Omental fat pad (tissue), 4 donors: ENCODE data around the gene DNHD1. TPM values are rescaled to one million over a fixed set of nuclear protein-coding genes. Genes with fewer than 3 reads are reported as not detected.
"Not testable (repeated sequence)": the region's sequence is repeated elsewhere in the genome, so short reads cannot be mapped to it uniquely, and the experiment has no call there.

ENCODE experiments used
- ATAC-seq: fragments of 150-250 bp; one replicate; pipeline ENCODE4 v1.9.1; 2016; ENCODE audit warnings: mild to moderate bottlenecking, moderate library complexity; ENCODE audit not compliant: low FRiP score
- DNase-seq: peaks from one replicate; pipeline ENCODE4 v3.0.0-alpha.2; 2019; ENCODE audit warnings: low spot score
- total RNA-seq, 4 donors: library from RNA; depleted of rRNA; stranded (reverse); fragments of >200 nt; gene quantifications; one replicate each; pipeline ENCODE4 v1.1.0, GENCODE V29; 2016
- TF ChIP-seq, protein P1 (sequence below), 3 donors: fragments of 450-650 bp; IDR thresholded peaks; one replicate each; pipeline ENCODE4 v1.5.1; 2016 to 2017; ENCODE audit warnings: antibody characterized with exemption in 3 of 3, mild to moderate bottlenecking in 3 of 3, moderate library complexity in 2 of 3

DNHD1 gene
- total RNA-seq, 4 donors from 2014 or later, result 11.7 to 20.5 (median 16.6) TPM

DNA sequence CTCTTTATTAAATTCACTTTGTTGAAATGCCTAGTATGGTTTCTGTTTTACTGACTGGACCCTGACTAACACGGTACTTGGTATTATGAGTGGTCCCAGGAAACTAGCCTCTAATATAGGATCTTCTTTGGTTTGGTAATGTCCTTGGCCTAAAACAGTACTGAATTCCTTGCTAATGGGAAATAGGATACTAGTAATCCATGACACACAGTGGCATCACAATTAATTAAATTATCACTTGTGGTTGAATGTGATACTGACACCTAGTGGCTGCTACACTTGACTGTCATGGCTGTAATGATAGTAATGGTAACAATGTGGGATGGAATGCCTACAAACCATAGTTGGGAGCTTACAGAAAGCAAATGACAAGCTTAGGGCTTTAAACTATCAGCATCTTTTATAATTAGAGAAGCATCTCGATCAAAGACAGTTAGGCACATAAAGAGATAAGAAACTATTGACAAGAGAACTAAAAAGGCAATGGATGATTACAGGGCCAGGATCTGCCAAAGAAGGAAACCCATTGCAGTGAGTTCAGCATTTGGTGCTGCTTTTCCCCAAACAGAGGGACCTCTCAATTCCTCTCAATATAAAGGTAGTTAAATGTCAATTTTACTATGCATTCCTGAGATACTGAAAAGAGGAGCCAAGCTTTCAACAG, 8.6 kb downstream of the DNHD1 start:
- DNase-seq, result no peak
- ATAC-seq, result peak; percentile 72
- TF ChIP-seq, protein P1, sequence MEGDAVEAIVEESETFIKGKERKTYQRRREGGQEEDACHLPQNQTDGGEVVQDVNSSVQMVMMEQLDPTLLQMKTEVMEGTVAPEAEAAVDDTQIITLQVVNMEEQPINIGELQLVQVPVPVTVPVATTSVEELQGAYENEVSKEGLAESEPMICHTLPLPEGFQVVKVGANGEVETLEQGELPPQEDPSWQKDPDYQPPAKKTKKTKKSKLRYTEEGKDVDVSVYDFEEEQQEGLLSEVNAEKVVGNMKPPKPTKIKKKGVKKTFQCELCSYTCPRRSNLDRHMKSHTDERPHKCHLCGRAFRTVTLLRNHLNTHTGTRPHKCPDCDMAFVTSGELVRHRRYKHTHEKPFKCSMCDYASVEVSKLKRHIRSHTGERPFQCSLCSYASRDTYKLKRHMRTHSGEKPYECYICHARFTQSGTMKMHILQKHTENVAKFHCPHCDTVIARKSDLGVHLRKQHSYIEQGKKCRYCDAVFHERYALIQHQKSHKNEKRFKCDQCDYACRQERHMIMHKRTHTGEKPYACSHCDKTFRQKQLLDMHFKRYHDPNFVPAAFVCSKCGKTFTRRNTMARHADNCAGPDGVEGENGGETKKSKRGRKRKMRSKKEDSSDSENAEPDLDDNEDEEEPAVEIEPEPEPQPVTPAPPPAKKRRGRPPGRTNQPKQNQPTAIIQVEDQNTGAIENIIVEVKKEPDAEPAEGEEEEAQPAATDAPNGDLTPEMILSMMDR (IDR thresholded peaks at IDR 0.05), result peak in 2 of 3 donors; percentile 31 to 60

DNA sequence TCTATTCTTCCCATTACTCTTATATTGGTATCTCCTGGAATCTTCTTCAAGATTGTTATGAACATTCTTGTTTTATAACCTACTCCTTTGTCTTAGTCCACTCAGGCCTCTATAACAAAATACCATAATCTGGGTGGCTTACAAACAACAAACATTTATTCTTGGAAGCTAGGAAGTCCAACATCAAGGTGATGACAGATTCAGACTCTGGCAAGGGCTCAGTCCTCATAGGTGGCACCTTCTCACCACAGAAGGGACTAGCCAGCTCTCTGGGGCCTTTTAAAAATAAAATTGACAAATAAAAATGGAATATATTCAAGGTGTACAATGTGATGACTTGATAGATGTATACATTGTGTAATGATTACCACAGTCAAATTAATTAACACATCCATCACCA, 19.8 kb downstream of the DNHD1 start:
- TF ChIP-seq, protein P1 (IDR thresholded peaks at IDR 0.05), result no peak
- no peak for ATAC-seq

DNA sequence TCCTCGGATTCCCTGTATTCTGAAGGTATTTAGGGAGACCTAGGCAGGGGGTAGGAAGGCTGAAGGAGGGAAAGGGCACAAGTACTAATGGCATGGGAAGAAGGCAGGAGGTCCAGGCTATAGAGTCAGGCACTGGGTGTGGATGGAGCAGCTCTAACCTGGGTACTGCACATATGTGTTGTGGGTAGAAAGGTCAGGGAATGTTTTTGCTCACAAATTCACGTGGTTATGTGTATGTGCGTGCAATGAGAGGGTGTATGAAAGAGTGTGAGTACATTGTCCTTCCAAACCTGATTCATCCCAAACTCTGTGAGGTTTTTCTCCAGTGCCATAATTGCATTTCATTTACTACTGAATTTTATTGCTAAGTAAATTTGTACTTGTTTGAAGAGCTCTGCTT, 23.2 kb downstream of the DNHD1 start:
- no peak for ATAC-seq
- no peak for DNase-seq
- TF ChIP-seq, protein P1 (IDR thresholded peaks at IDR 0.05), result no peak

More for the DNA sequence above, 19.8 kb downstream of the DNHD1 start:
- DNase-seq, result no peak

DNA sequence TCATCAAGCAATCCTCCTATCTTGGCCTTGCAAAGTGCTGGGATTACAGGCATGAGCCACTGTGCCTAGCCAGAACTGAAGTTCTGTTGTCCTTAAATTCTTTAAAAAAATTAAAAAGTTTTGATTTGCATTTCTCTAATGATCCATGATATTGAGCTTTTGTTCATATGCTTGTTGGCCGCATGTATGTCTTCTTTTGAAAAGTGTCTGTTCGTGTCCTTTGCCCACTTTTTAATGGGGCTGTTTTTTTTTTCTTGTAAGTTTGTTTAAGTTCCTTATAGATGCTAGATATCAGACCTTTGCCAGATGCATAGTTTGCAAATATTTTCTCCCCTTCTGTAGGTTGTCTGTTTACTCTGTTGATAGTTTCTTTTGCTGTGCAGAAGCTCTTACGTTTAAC, 24.9 kb downstream of the DNHD1 start:
- DNase-seq, ATAC-seq: not testable (repeated sequence)

DNA sequence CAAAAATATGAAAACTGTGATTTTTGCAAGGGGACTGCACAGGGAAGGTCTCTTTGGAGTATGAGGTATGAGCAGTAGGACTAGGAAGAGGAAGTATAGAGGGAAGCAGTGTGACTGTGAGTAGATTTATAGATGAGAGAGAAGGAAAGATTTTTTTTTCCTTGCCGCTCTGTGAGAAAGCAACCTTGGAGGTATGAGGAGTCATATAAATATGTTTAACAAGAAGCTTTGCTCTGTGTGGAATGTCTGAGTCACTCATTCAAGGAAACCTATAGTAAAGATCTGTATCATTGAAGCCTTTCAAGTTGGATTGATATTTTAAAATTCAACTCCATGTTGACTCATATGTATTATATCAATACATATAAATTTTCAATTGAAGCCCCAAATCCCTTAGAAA, 26.2 kb downstream of the DNHD1 start:
- no peak for ATAC-seq
- TF ChIP-seq, protein P1 (IDR thresholded peaks at IDR 0.05), result no peak
- no peak for DNase-seq

DNA sequence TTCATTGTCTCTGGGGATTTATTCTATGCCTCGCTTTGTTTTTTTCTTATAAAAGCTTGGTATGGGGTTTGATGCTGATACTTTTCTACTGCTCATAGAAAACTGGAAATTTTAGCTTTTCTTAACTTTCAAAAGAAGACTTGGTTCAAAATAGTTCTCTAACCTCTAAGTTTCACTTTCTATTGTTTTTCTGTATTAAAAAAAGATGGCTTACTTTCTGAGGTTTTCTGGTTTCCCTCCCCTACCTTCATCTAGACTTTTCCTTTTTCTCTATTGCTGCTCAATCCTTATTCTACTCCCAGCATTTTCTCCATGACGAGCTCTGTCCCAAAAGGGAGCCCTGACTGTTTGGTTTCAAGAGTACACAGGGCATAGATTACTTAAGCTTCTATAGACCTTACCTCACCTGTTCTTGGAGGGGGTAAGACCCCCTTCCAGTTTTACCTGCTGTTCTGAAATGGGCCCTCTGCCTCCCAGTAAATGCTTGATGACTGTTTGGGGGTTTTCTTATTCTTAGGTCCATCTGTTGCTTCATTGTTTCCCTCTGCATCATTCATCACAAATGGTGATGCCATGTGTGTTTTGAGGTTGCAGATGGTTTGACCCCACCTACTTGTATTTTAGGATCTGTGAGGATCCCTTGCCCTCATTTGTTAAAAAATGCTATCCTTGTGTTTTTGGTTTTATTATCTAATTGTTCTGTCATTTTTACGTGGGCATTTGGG, 29.5 kb downstream of the DNHD1 start:
- no peak for DNase-seq
- TF ChIP-seq, protein P1 (IDR thresholded peaks at IDR 0.05), result no peak
- no peak for ATAC-seq

DNA sequence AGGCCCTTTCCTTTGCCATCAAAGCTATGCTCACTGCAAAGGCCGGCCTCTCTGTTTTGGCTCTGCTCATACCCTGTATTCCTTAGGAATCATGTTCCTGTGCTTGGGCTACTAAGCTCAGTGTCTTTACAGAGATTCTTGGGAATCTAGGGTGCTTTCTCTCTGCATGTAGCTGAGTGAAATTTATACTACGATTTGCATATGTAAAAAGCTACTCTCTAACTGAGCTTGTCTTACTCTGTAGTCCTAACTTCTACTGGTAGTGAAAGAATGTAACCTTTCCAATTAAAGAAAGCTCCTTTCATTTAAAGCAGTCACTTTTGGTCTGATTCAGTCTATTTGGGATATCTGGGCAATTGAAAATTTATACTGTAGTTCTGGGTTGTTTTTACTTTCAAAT, 32.2 kb downstream of the DNHD1 start:
- DNase-seq (no peak), ATAC-seq (no peak)
- TF ChIP-seq, protein P1 (IDR thresholded peaks at IDR 0.05), result no peak
